PC-3 (cell line): ENCODE data around the gene EIPR1.

ENCODE experiments used
- EZH2 ChIP-seq: fragments of 300-600 bp; sonication (generic); IDR thresholded peaks from one replicate; pipeline ENCODE4 v1.6.1; 2017; ENCODE audit warnings: antibody characterized with exemption, mild to moderate bottlenecking, low read length; ENCODE audit not compliant: unreplicated experiment
- TF ChIP-seq, protein P1 (sequence below): fragments of 300-600 bp; sonication (generic); conservative IDR thresholded peaks from 2 replicates; pipeline ENCODE4 v1.5.1; 2017; ENCODE audit warnings: antibody characterized with exemption, low read depth, mild to moderate bottlenecking, low read length

DNA sequence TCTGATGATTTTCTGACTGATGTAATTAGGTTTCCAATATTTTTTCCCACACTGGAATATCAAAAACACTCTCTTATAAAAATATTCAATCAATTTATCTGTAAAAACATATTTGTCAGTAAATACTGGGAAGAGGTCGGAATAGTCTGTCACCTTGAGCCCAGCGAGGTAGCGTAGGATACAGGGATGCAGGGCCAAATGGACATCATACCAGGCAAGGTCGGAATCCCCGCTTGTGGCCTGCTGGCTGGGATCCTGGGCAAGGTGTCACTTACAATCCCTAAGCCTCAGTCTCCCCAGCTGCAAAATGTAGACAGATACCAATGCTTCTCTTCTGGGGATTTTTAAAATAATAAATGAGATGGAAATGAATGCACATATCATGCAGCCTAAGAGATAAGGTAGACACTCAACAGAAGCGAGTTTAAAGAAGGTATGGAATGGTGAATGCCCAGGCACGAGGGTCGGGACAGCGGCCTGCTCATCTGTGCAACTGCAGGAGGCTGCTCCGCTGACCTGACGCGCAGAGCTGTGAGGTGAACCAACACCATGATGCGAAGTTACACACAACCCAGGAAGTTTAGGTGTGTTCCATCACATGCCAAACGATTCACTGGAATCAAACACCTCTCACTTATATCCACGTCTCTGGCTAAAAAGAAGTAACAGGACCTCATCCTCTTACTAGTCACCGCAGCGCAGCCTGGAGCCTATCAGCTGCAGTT lies 98.2 kb downstream of the EIPR1 start:
- no peak for TF ChIP-seq EZH2
- TF ChIP-seq, protein P1, sequence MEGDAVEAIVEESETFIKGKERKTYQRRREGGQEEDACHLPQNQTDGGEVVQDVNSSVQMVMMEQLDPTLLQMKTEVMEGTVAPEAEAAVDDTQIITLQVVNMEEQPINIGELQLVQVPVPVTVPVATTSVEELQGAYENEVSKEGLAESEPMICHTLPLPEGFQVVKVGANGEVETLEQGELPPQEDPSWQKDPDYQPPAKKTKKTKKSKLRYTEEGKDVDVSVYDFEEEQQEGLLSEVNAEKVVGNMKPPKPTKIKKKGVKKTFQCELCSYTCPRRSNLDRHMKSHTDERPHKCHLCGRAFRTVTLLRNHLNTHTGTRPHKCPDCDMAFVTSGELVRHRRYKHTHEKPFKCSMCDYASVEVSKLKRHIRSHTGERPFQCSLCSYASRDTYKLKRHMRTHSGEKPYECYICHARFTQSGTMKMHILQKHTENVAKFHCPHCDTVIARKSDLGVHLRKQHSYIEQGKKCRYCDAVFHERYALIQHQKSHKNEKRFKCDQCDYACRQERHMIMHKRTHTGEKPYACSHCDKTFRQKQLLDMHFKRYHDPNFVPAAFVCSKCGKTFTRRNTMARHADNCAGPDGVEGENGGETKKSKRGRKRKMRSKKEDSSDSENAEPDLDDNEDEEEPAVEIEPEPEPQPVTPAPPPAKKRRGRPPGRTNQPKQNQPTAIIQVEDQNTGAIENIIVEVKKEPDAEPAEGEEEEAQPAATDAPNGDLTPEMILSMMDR: no peak
